HK-2 (cell line): Measurements from ENCODE around the gene DUSP8.
A peak's percentile ranks its signal among the peaks of the same experiment; 100 is the strongest.

ENCODE experiments used
- DNase-seq: peaks from one replicate; pipeline ENCODE4 v3.0.0-alpha.2; 2018; ENCODE audit not compliant: unreplicated experiment

Gene DUSP8

DNA sequence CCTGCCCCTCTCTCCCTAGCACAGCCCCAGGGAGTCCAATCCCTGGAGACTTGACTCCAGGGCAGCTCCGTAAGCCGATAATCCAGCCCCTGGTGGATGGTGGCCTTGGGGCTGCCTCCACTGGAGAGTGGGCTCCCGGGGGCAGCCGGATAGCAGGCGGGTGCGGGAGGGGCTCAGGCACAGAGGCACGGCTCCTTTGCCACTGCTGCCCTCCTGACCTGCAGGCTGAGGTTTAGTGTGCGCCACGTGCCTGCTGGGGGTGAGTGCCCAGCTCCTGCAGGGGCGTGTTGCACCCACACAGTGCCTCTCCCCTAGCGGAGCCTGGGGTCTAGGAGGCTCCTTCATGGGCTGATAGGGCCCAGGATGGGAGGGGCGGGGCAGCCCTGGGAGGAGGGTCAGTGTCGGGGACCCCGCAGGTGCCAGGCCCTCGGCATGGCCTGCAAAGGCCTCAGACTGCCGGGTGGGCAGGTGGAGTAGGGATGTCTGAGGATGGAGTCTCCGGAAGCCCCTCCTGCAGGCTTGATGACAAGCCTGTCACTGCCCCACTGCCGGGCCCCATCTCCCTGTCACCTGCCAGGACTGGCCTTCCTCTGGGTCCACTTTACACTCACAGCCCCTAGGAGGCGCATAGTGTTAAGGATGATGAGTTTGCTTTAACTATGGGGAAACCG is 5.6 kb downstream of the DUSP8 start:
- no peak for DNase-seq

DNA sequence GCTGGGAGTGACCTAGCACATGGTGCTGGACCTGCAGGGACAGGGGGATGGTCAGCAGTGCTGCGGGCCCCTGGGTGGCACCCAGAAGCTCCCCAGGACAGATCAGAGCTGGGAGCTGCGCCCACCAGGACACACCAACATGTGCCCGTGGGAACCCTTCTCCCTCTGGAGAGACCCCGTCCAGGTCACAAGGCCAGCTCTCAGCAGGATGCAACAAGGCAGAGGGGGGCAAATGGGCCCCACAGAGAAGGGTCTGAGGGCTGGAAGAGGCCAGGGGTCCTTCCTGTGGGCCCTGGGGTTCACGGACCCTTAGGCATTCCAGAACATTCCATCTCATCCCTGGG is 6.2 kb downstream of the DUSP8 start:
- DNase-seq: no peak

DNA sequence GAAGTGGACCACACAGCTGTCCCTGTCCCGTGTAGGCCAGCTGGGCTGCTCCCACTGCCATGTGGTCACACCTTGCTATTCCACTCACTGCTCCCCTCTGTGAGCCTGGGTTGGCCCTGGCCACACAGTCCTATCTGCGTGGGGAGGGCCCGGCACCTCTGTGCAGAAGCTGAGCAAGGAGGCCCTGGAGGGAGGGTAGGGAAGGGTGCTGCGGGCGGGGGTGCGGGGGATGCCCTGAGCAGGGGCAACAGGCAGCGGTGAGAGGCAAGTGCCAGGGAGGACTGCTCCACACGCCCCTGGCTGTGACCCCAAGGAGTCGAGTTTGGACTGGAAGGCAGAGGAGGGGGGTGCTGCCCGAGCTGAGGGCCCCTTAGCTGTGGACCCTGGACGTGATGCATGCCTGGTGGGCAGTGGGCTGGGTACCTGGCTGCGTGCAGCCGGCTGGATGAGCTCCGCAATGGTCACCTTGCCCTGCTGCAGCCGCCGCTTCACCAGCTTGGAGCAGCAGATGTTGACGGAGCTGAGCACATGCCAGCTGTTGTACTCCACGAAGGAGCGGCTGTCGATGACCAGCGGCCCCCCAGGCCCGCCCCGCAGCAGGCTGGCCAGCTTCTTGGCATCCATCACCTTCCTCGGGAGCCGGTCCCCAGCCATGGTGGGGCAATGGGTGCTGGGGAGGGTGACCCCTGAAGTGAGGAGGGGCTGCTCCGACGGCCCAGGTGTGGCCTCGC is 6.7 kb downstream of the DUSP8 start:
- no peak for DNase-seq

DNA sequence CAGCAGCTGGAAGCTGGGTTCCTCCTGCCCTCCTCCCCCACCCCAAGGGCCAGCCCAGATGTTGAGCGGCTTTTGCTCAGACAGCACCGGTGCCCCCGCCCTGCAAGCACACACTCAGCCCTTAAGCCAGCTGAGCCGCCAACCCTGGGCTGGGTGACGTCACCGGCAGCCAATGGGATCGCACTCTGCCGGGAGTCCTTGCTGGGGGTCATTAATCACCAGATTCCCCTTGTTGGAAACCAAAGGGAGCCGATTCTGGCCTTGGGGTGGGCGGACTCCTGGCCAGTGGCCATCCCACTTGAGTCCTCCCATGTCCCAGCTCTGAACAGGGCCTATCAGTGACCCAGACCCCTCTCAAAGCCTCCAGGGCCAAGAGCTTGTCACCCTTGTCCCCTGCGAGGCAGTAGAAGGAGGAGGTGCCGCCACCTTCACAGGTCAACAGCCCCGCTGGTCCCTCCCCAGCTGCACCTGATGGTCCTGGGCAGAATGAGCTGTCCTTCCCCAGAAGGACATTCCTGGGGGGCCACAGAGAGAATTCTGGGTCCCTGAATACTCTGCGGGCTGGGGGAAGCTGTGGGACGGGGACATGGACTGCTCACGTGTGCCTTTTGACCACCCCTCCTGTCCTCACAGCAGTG is 7.4 kb downstream of the DUSP8 start:
- peak; percentile 87 for DNase-seq

DNA sequence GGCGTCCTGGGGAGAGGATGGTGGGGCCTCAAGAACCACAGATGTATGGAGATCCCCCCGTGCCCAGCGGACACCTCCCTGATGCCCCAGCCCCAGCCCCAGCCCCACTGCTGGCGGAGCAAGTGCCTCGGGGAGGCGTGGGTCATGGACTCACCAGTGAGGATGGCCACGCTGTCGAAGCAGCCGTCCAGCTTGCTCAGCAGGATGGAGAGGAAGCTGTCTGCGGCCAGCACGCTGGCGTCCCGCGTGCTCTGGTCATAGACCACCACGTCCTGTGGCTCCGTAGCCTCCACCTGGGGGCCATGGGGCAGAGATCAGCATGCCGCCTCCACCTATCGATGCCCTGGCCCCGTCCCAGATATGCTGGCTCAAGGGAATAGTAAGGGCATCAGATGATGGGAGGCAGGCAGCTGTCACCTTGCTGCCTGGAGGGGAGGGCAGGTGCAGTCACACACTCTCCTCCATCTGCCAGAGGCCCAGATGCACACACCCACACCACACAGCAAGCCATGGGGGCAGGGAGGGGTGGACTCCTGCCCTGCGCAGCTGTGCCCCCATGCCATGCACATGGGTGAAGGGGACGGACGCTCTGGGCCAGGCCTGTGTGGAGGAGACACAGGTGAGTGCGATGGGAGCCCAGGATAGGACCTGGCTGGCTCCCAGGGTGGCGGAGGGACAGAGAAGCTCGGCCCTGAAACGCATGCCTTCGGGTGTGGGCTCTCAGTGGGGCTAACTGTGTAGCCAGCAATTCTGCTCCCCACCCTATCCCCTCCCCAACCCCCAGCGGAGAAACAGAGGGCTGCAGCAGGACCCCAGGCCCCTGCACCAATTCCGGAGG is 8.2 kb downstream of the DUSP8 start:
- no peak for DNase-seq

DNA sequence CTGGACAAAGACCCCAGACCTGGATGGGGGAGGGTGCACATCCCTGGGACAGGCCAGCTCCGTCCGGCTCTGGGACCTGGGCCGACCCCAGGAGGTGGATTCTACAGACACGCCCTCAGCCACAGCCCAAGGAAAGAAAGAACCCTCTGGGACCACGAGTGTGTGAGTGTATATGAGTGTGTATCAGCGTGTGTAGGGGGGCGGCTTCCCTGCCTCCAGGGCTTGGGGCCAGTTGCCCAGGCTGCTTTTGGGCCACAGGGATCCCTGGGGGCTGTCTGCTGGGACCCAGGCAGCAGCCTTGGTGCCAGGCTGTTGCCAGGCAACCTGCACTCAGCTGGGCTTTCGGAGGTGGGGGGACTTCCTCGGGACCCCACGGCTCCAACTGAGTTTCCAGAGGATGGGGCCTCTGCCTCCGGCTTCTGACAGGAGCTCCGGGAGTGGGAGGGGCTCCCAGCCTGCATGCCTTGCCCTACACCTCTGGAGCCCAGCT is 8.9 kb downstream of the DUSP8 start:
- DNase-seq: no peak

DNA sequence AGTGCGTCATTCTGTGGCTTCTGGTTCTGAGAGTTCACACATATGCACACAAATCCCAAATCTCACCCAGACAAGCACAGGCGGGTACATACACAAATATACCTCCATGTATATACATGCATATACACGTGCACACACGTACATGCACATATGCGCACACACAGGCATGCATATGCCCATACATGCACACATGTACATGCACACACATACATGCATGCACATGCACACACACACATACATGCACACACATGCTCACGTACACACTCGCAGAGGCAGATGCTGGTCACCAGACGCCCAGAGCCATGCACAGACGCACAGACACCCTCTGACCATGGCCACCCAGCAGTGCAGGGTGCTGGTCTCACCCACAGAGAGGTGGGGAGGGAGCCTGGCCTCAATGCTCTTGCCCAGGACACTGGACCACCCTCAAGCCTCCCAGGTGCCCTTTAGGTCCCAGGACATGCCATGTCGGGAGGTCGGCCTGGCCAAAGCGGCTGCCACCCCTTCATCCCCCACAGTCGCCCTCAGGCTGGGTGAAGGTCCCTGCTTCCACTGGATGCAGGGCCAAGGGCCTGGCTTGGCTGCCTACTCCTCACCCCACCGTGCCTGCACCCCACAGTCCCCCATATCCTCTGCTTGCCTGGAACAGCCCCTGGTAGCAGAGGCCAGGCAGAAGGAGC is 9.5 kb downstream of the DUSP8 start:
- DNase-seq: no peak

DNA sequence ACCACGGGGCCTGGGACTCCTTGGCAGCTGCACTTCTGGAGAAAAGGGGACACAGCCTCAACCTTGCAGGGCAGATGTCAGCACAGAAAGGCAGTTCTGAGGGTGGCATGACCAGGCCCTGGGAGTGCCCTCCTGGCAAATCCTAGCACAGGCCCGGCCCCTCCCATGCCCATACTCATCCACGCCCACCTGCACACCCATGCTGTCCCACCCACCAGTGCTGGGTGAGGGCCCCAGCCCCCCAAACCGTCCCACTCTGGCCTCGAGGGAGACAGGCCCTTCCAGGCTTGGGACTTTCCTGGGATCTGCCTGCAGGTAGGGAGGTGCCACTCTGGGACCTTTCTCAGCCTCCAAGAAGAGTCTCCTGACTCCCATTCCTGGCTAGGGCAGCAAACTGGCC is 10.1 kb downstream of the DUSP8 start:
- DNase-seq: no peak

DNA sequence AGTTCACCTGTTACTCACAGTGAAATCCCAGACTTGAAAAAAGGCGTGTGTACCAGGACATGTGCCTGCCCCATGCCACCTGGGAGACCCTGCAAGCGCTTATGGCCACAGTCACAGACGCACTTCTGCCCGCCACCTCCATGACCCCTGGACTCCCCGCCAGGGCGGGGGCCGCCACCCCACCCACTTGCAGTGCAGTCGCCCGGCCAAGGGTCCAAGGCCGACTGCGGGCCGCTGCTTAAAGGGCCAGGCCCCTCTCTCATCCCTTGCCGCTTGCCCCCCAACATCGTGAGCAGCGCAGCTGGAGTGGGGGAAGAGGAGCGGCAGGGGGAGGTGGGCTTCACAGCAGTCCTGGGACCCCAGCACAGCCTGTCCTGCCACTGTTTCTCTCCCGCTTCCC is 10.8 kb downstream of the DUSP8 start:
- DNase-seq: no peak

DNA sequence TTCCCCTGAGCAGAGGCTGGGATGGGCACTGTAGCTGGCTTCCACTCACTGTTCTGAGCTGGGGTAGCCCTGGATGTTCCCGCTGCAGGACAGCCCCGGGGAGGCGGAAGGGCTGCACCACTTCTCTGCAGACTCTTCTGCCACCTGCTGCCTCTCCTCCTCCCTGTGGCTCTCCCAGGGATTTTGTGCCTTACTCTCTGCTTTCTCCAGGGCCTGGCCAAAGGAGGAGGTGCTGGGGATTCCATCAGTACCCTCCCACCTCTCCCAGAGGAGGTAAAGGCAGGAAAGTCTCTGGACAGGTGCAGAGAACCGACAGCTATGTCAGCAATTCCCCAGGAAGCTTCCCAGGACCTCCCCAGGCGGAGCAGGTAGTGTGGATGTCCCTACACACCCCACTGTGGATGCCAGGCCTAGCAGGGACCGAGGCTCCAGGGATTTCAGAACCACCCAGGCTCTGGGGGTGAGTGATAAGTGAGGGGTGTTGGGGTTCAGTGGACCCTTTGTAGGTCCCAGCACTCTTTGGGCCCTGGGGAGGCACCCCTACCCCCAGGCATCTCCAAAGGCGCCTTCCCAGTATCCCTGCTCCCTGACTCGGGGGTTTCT is 11.3 kb downstream of the DUSP8 start:
- no peak for DNase-seq

DNA sequence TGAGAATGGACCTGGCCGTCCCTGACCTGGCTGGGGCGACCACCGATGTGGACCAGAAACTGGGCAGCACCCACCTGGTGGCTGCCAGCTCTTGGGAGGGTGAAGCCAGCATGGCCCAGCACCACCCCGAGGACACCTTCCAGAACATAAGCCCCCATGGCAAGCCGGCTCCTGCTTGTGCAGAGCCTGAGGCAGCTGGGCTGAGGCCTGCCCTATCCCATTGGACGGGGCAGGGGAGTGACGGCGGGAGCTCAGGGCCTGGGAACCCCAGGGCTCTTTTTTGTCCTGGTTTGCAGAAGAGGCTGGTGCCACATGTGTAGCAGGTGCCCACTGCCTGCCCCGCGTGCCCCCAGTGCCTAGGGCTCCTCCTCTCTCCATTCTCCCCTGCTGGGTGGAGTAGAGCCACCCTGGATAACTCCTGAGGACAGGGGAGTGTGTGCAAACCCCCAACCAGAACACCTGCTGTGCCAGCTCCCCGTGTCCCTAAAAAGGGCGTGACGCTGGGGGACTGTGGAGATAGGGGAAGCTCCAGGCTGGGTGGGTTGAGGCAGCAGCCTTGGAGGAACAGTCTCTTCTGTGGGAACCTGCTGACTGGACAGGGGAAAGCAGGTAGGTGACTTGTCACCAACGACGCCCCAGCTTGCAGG is 11.9 kb downstream of the DUSP8 start:
- no peak for DNase-seq

DNA sequence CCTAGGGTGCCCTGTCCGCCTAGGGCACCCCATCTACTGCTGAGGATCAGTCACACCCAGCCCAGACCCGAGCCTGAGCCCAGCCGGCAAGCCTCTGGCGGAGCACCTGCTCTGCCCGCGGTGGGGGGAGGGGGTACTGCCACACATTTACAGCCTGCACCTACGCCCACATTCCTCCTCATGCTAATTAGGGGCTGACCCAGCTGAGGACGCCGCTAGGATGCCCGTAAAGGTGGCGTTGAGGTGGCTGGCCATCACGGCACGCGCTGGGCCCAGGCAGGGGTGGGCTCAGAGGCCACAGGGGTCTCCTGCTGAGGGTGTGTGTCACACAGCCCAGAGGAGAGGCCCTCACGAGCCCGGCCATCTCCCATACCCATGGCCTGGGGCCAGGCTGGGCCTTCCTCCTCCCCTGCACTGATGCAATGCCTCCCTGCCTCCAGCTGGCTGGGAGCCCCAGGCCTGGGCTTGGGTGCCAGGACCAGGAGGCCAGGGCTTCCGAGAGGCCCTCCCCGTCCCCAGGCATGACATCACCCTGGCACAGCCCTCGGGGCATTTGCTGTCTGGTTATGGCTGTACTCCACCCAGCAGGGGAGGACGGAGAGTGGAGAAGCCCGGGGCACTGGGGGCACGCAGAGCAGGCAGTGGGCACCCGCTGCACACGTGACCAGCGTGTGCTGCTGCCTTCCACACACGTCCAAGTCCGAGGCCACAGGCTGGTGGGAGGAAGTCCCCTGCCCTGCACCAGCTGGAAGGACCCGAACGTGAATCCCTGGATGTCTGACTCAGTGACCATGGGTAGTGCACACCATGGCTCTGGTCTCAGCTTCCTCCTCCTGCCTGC is 12.7 kb downstream of the DUSP8 start:
- peak; percentile 81 for DNase-seq

DNA sequence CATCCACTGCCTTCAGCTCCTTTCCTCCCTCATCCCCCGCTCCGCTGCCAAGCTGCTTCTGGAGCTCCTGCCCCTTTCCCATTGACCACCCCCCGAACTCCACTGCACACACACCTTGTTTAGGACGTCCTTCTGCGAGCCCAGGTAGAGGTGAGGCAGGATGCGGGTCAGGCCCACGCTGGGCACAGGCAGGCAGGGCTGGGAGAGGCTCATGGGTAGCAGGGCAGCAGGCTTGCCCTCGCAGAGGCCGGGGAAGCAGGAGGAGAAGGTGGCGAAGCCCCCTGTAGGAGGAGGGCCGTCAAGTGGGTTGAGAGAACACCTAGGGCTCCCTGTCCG is 13.3 kb downstream of the DUSP8 start:
- no peak for DNase-seq

DNA sequence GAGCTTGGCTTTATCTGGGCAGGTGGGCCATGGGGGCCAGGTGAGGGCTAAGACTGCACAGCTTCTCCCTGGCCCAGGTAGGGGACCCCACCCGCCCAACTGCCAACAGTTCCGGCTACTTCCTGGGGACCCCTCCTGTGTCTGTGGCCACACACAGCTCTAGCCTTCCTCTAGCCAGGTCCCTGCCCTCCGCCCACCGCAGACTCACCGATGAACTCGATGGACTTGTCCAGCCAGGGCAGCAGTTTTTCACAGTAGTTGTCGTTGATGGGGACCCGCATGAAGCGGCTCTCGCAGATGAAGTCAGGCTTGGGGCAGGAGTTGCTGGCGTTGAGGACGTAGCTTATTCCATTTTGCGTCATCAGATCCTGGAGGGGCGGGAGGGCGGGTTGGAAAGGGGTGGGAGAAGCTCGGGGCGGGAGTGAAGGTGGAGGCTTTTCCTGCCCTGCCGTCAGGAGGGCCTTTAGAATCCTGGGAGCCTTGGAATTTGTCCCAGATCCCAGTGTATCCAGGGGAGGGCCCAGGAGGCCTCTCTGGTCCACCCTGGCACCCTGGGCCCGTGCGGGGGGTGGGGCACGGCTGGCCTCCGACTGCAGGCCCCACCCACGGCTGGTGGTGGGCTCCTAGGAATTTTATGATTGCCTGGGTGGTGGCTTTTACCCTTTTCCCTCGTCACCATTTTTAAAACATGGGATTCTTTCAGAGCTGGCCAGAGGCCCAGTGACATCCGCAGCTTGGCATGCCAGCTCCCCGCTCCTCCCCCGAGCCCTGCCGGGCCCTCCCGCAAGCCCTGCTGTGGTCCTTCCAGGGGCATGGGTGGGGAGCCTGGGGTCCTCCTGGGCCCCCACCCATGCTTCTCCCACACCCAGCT is 13.9 kb downstream of the DUSP8 start:
- peak; percentile 46 for DNase-seq

DNA sequence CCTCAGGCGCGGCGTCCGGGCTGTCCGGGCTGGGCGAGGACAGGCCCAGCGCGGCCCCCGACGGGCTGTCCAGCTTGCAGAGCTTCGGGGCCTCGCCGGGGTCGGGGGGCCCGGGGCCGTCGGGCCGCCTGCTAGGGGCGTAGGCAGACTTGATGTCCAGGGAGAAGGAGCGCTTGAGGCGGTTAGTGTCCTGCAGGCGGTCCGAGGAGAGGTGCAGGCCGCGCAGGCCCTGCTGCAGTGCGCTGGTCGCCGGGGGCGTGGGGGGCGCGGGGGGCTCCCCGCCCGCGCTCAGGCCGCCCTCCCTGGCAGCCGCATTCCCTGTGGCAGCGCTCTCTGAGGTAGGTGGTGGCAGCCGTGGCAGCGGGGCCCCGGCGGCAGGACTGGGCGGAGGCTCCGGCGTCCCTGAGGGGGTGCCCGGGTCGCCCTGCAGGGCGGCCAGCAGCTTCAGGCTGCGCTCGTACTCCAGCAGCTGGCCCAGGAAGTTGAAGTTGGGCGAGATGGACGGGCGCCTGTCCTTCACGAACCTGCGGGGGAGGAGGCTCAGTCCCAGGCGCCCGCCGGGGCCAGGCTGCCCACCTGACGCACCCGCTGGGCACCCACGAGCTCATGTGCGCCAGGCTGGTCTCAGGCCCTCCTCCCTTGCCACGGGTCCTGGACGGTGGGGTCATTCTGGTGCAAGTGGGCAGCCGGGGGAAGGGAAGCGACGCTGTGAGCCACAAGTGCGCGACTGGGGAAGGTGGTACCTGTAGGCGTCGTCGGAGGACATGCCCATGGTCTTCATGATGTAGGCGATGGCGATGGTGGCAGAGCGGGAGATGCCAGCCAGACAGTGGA is 14.8 kb downstream of the DUSP8 start:
- DNase-seq: no peak

DNA sequence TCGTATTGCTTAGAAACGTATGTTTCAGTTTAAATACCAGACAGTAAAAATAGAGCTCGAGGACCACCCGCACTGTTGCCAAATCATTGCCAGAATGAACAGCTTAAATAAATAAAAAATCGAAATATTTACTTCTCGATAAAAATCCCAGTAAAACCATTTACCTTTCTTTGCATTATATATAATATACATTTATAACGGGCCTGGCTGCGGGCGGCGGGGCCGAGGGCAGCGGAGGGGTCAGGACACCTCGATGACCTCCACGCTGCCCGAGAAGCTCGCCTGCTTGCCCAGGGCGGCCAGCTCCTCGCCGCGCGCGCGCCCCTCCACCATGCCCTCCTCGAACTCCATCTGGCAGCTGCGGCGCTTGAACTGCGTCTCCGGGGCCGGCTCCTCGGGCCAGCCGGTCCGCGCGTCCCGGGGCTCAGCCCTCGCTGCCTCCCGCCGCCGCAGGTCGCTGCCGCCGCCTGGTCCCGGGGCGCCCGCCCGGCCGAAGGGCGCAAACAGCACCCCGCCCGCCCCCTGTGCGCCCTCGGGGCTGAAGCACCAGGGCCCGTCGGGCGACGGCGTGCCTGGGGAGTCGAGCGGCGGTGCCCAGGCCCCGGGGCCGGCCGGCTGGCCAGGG is 15.7 kb downstream of the DUSP8 start:
- DNase-seq: no peak

DNA sequence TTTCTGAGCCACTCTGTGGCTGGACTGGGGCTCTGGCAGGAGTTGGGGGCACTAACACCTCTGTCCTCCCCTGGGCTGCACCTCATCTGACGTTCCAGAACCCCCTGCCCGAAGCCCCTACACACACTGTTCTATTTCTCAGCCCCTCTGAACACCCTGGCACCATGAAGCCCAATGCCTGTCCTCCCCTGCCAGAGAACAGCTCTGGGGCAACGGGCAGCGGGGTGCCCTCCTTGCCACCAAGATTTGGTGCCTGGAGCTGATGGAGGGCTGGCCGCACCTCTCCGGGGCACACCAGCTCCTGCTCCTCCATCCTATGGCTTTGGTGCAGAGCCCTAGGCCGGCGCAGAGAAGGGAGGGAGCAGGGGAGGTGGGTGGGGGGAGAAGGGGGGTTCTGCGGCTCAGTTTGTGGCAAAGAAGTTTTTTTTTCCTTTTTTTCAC is 16.3 kb downstream of the DUSP8 start:
- no peak for DNase-seq
